Activated CD4-positive, alpha-beta memory T cell treated with anti-CD3 and anti-CD28 coated beads for 36 hours (primary cell): ENCODE results near the gene ZNF350. TPM values are rescaled to one million over a fixed set of nuclear protein-coding genes. Genes with fewer than 3 reads are reported as not detected.
A peak's percentile ranks its signal among the peaks of the same experiment; 100 is the strongest.
"Not testable (repeated sequence)": the region's sequence is repeated elsewhere in the genome, so short reads cannot be mapped to it uniquely, and the experiment has no call there.

ENCODE experiments used
- CTCF ChIA-PET: fragments of 350-600 bp; sonication (Branson Sonifier 250); formaldehyde crosslinking; loops from one replicate; lab custom pipeline; 2021; ENCODE audit warnings: antibody characterized with exemption, inconsistent platforms; lab: Charles Lee
- POLR2A ChIA-PET: fragments of 350-600 bp; sonication (Branson Sonifier 250); formaldehyde crosslinking; loops from one replicate; lab custom pipeline; 2021; ENCODE audit warnings: antibody characterized with exemption; lab: Charles Lee
- DNase-seq: peaks from one replicate; pipeline ENCODE4 v3.0.0-alpha.2; 2020
- H3K27ac Mint-ChIP-seq: one replicate; pipeline ENCODE4 v1.8.0; 2021; ENCODE audit warnings: mixed read lengths
- H3K27me3 Mint-ChIP-seq: one replicate; pipeline ENCODE4 v1.8.0; 2021; ENCODE audit warnings: mixed read lengths
- H3K36me3 Mint-ChIP-seq: one replicate; pipeline ENCODE4 v1.8.0; 2021; ENCODE audit warnings: mixed read lengths
- H3K4me1 Mint-ChIP-seq: one replicate; pipeline ENCODE4 v1.8.0; 2021; ENCODE audit warnings: low read depth, mixed read lengths
- H3K4me3 Mint-ChIP-seq: one replicate; pipeline ENCODE4 v1.8.0; 2021; ENCODE audit warnings: mild to moderate bottlenecking, mixed read lengths
- H3K9me3 Mint-ChIP-seq: one replicate; pipeline ENCODE4 v1.8.0; 2021; ENCODE audit warnings: mixed read lengths
- intact Hi-C: fragments of 100-400 bp; cut with micrococcal nuclease; formaldehyde crosslinking; loops from one replicate; pipeline ENCODE4 v1.15.1; 2023
- total RNA-seq, 2 experiments: library from RNA; stranded (reverse); gene quantifications; one replicate each; pipeline ENCODE4 v1.2.3, GENCODE V29; 2021

The ZNF350 gene
- total RNA-seq, 2 experiments from 2014 or later, result 6.9 to 8.1 TPM

- intact Hi-C loops, result no loop called here
- CTCF ChIA-PET, result no interaction called here
Observed at GRCh38 chr19:52007451-52007805, 20.8 kb upstream of the ZNF350 start.

GRCh38 chr19:51994048-51994644 is 7.5 kb upstream of the ZNF350 start:
- POLR2A ChIA-PET, result no interaction called here
- peaks cover 75% of the 10 kb centered on the region for H3K9me3 Mint-ChIP-seq
- no peaks in the 10 kb centered on the region for H3K27me3 Mint-ChIP-seq
- H3K4me1 Mint-ChIP-seq, result no peaks in the 10 kb centered on the region
- no peak for DNase-seq
- CTCF ChIA-PET, result no interaction called here
- peaks cover 80% of the 10 kb centered on the region for H3K36me3 Mint-ChIP-seq
- no peak overlapping the region for H3K27ac Mint-ChIP-seq
- H3K4me3 Mint-ChIP-seq, result no peak overlapping the region
- intact Hi-C loops, result no loop called here

More at GRCh38 chr19:52007451-52007805, 20.8 kb upstream of the ZNF350 start:
- Mint-ChIP-seq H3K4me3 (peak overlapping the region; percentile 94), H3K27me3 (no peaks in the 10 kb centered on the region), H3K4me1 (peaks cover 16% of the 10 kb centered on the region), H3K36me3 (peaks cover 52% of the 10 kb centered on the region), H3K9me3 (peaks cover 57% of the 10 kb centered on the region), H3K27ac (peak overlapping the region; percentile 94)
- no peak for DNase-seq
- POLR2A ChIA-PET, result interaction anchor here (1.3 kb wide), 1 partner anchor 21 kb away, joined by 3 read pairs; no protein-coding TSS in a partner anchor

GRCh38 chr19:51993422-51993821 is 6.8 kb upstream of the ZNF350 start:
- intact Hi-C loops, result no loop called here
- Mint-ChIP-seq H3K27me3 (no peaks in the 10 kb centered on the region), H3K4me3 (no peak overlapping the region), H3K27ac (no peak overlapping the region), H3K9me3 (peaks cover 80% of the 10 kb centered on the region), H3K4me1 (no peaks in the 10 kb centered on the region), H3K36me3 (peaks cover 80% of the 10 kb centered on the region)
- ChIA-PET CTCF (no interaction called here), POLR2A (no interaction called here)
- no peak for DNase-seq

- no peaks in the 10 kb centered on the region for H3K27me3 Mint-ChIP-seq
- POLR2A ChIA-PET, result no interaction called here
- peaks cover 69% of the 10 kb centered on the region for H3K36me3 Mint-ChIP-seq
- H3K9me3 Mint-ChIP-seq, result peaks cover 77% of the 10 kb centered on the region
- no peak for DNase-seq
- no peak overlapping the region for H3K4me3 Mint-ChIP-seq
- intact Hi-C loops, result no loop called here
- CTCF ChIA-PET, result no interaction called here
- H3K27ac Mint-ChIP-seq, result no peak overlapping the region
- H3K4me1 Mint-ChIP-seq, result peaks cover 12% of the 10 kb centered on the region
Observed at GRCh38 chr19:51983361-51983760, 3.3 kb downstream of the ZNF350 start.

- H3K9me3 Mint-ChIP-seq, result peaks cover 87% of the 10 kb centered on the region
- intact Hi-C loops, H3K4me3 Mint-ChIP-seq, H3K27me3 Mint-ChIP-seq, POLR2A ChIA-PET, H3K4me1 Mint-ChIP-seq, H3K27ac Mint-ChIP-seq, CTCF ChIA-PET, DNase-seq: not testable (repeated sequence)
- H3K36me3 Mint-ChIP-seq, result peaks cover 78% of the 10 kb centered on the region
Observed at GRCh38 chr19:51980926-51981325, 5.7 kb downstream of the ZNF350 start.

GRCh38 chr19:51980116-51980736 is 6.4 kb downstream of the ZNF350 start:
- Mint-ChIP-seq H3K36me3 (peaks cover 78% of the 10 kb centered on the region), H3K4me3 (no peak overlapping the region), H3K9me3 (peaks cover 86% of the 10 kb centered on the region), H3K27me3 (no peaks in the 10 kb centered on the region), H3K4me1 (peaks cover 2% of the 10 kb centered on the region), H3K27ac (no peak overlapping the region)
- DNase-seq, result no peak
- POLR2A ChIA-PET, result no interaction called here
- intact Hi-C loops, result no loop called here
- CTCF ChIA-PET, result no interaction called here

GRCh38 chr19:51978882-51979281 is 7.8 kb downstream of the ZNF350 start:
- POLR2A ChIA-PET, result no interaction called here
- no peak for DNase-seq

GRCh38 chr19:51977346-51977745 is 9.3 kb downstream of the ZNF350 start:
- Mint-ChIP-seq H3K9me3 (peaks cover 86% of the 10 kb centered on the region), H3K36me3 (peaks cover 90% of the 10 kb centered on the region), H3K4me1 (no peaks in the 10 kb centered on the region), H3K27ac (no peak overlapping the region), H3K27me3 (no peaks in the 10 kb centered on the region), H3K4me3 (no peak overlapping the region)
- ChIA-PET CTCF (interaction anchor here (0.7 kb wide), 1 partner anchor 842 kb away, joined by 3 read pairs; no protein-coding TSS in a partner anchor), POLR2A (no interaction called here)
- DNase-seq, result no peak
- intact Hi-C loops, result no loop called here

More at GRCh38 chr19:51978882-51979281, 7.8 kb downstream of the ZNF350 start:
- intact Hi-C loops, result no loop called here
- Mint-ChIP-seq H3K27ac (no peak overlapping the region), H3K36me3 (peaks cover 89% of the 10 kb centered on the region), H3K27me3 (no peaks in the 10 kb centered on the region), H3K4me1 (no peaks in the 10 kb centered on the region), H3K9me3 (peaks cover 89% of the 10 kb centered on the region), H3K4me3 (no peak overlapping the region)
- CTCF ChIA-PET, result no interaction called here

- POLR2A ChIA-PET, result no interaction called here
Observed at GRCh38 chr19:51976852-51977251, 9.8 kb downstream of the ZNF350 start.

GRCh38 chr19:51975787-51976186 is 10.9 kb downstream of the ZNF350 start:
- peaks cover 93% of the 10 kb centered on the region for H3K36me3 Mint-ChIP-seq
- H3K27me3 Mint-ChIP-seq, H3K4me1 Mint-ChIP-seq, CTCF ChIA-PET, POLR2A ChIA-PET, intact Hi-C loops, DNase-seq, H3K27ac Mint-ChIP-seq, H3K4me3 Mint-ChIP-seq: not testable (repeated sequence)
- peaks cover 89% of the 10 kb centered on the region for H3K9me3 Mint-ChIP-seq

More at GRCh38 chr19:51976852-51977251, 9.8 kb downstream of the ZNF350 start:
- no peaks in the 10 kb centered on the region for H3K27me3 Mint-ChIP-seq
- H3K27ac Mint-ChIP-seq, result no peak overlapping the region
- H3K4me1 Mint-ChIP-seq, result no peaks in the 10 kb centered on the region
- DNase-seq, result no peak
- CTCF ChIA-PET, result no interaction called here
- H3K4me3 Mint-ChIP-seq, result no peak overlapping the region
- intact Hi-C loops, result no loop called here
- H3K36me3 Mint-ChIP-seq, result peaks cover 92% of the 10 kb centered on the region
- peaks cover 89% of the 10 kb centered on the region for H3K9me3 Mint-ChIP-seq

- intact Hi-C loops, result no loop called here
- ChIA-PET CTCF (no interaction called here), POLR2A (no interaction called here)
- Mint-ChIP-seq H3K27ac (no peak overlapping the region), H3K36me3 (peaks cover 86% of the 10 kb centered on the region), H3K4me1 (no peaks in the 10 kb centered on the region), H3K4me3 (no peak overlapping the region), H3K9me3 (peaks cover 80% of the 10 kb centered on the region), H3K27me3 (no peaks in the 10 kb centered on the region)
- peak; percentile 17 for DNase-seq
Observed at GRCh38 chr19:51971624-51972023, 15.0 kb downstream of the ZNF350 start.

- H3K27ac Mint-ChIP-seq, result no peak overlapping the region
- no peak overlapping the region for H3K4me3 Mint-ChIP-seq
- ChIA-PET CTCF (no interaction called here), POLR2A (no interaction called here)
- no peaks in the 10 kb centered on the region for H3K4me1 Mint-ChIP-seq
- no peak for DNase-seq
- peaks cover 77% of the 10 kb centered on the region for H3K9me3 Mint-ChIP-seq
- H3K27me3 Mint-ChIP-seq, result no peaks in the 10 kb centered on the region
- intact Hi-C loops, result no loop called here
- peaks cover 88% of the 10 kb centered on the region for H3K36me3 Mint-ChIP-seq
Observed at GRCh38 chr19:51970718-51971117, 15.9 kb downstream of the ZNF350 start.

GRCh38 chr19:51965583-51965982 is 21.1 kb downstream of the ZNF350 start:
- DNase-seq, result no peak
- ChIA-PET CTCF (no interaction called here), POLR2A (no interaction called here)
- Mint-ChIP-seq H3K36me3 (peaks cover 78% of the 10 kb centered on the region), H3K9me3 (peaks cover 83% of the 10 kb centered on the region), H3K4me1 (no peaks in the 10 kb centered on the region), H3K27me3 (no peaks in the 10 kb centered on the region), H3K27ac (no peak overlapping the region), H3K4me3 (no peak overlapping the region)
- intact Hi-C loops, result no loop called here
